Activated CD8-positive, alpha-beta T cell treated with anti-CD3 and anti-CD28 coated beads for 36 hours (primary cell): Measurements from ENCODE around the gene OR2L13. TPM values are rescaled to one million over a fixed set of nuclear protein-coding genes. Genes with fewer than 3 reads are reported as not detected.

Experiments used
- ATAC-seq: fragments of 200-7000 bp; cut with Tn5 transposase; one replicate; pipeline ENCODE4 v1.10.0; 2021; ENCODE audit warnings: mild to moderate bottlenecking, moderate library complexity
- CTCF ChIA-PET: fragments of 350-600 bp; sonication (Branson Sonifier 250); formaldehyde crosslinking; loops from one replicate; lab custom pipeline; 2021; ENCODE audit warnings: antibody characterized with exemption; lab: Charles Lee
- POLR2A ChIA-PET: fragments of 350-600 bp; sonication (Branson Sonifier 250); formaldehyde crosslinking; loops from one replicate; lab custom pipeline; 2021; ENCODE audit warnings: antibody characterized with exemption; lab: Charles Lee
- DNase-seq: peaks from one replicate; pipeline ENCODE4 v3.0.0-alpha.2; 2020
- H3K27ac Mint-ChIP-seq: one replicate; pipeline ENCODE4 v1.8.0; 2021; ENCODE audit warnings: mild to moderate bottlenecking, mixed read lengths
- H3K27me3 Mint-ChIP-seq: one replicate; pipeline ENCODE4 v1.8.0; 2021; ENCODE audit warnings: mixed read lengths
- H3K36me3 Mint-ChIP-seq: one replicate; pipeline ENCODE4 v1.8.0; 2021; ENCODE audit warnings: low read depth, mixed read lengths
- H3K4me1 Mint-ChIP-seq: one replicate; pipeline ENCODE4 v1.8.0; 2021; ENCODE audit warnings: low read depth, mixed read lengths
- H3K4me3 Mint-ChIP-seq: one replicate; pipeline ENCODE4 v1.8.0; 2021; ENCODE audit warnings: mild to moderate bottlenecking, moderate library complexity, mixed read lengths
- H3K9me3 Mint-ChIP-seq: one replicate; pipeline ENCODE4 v1.8.0; 2021; ENCODE audit warnings: mixed read lengths
- CTCF ChIP-seq: fragments of 200-600 bp; IDR thresholded peaks from one replicate; pipeline ENCODE4 v1.8.0; 2022; ENCODE audit warnings: antibody characterized with exemption, mild to moderate bottlenecking
- intact Hi-C: fragments of 100-400 bp; cut with micrococcal nuclease; formaldehyde crosslinking; loops from one replicate; pipeline ENCODE4 v1.10.0; 2022
- total RNA-seq, 2 experiments: library from RNA; stranded (reverse); gene quantifications; one replicate each; pipeline ENCODE4 v1.2.3, GENCODE V29; 2021

Gene OR2L13
- total RNA-seq, 2 experiments from 2014 or later, result not detected

GRCh38 chr1:248143311-248143710 is 48.3 kb downstream of the OR2L13 start:
- CTCF ChIA-PET, result no interaction called here
- TF ChIP-seq CTCF, result no peak
- H3K4me3 Mint-ChIP-seq, result no peak overlapping the region
- no peaks in the 10 kb centered on the region for H3K4me1 Mint-ChIP-seq
- intact Hi-C loops, result no loop called here
- ATAC-seq (no peak), DNase-seq (no peak)
- no peaks in the 10 kb centered on the region for H3K36me3 Mint-ChIP-seq
- no peak overlapping the region for H3K27ac Mint-ChIP-seq
- no peaks in the 10 kb centered on the region for H3K27me3 Mint-ChIP-seq
- peaks cover 8% of the 10 kb centered on the region for H3K9me3 Mint-ChIP-seq
- POLR2A ChIA-PET, result no interaction called here

- no peak for ATAC-seq
- POLR2A ChIA-PET, result no interaction called here
- Mint-ChIP-seq H3K27ac (no peak within 1 kb of the TSS), H3K36me3 (no peaks in the 10 kb centered on the region), H3K9me3 (peaks cover 12% of the 10 kb centered on the region), H3K4me1 (no peaks in the 10 kb centered on the region), H3K27me3 (no peaks in the 10 kb centered on the region), H3K4me3 (no peak within 1 kb of the TSS)
- CTCF ChIA-PET, result no interaction called here
- no peak for TF ChIP-seq CTCF
- intact Hi-C loops, result no loop called here
- DNase-seq, result no peak
These were observed 49.7 kb downstream of the OR2L13 start, which contains the start of gene OR2M5 for GRCh38 chr1:248144513-248145198. Gene OR2M5 (plus strand): TSS chr1:248145148. CDS start chr1:248145148, 0 bp downstream.

Other genes starting within 250 kb of the OR2L13 start
- gene TRIM58, start 238.0 kb upstream of the OR2L13 start, total RNA-seq, result under 1 TPM in 1 of 2 experiments, not detected in 1; 0.11 TPM
- gene OR2W3, start 199.6 kb upstream of the OR2L13 start, total RNA-seq, result not detected
- gene OR2T8, start 174.9 kb upstream of the OR2L13 start, total RNA-seq, result not detected
- gene OR2AJ1, start 170.3 kb upstream of the OR2L13 start, total RNA-seq, result not detected
- under 1 TPM; 0.29 to 0.34 TPM for gene OR2L8, start 146.3 kb upstream of the OR2L13 start, total RNA-seq
- gene OR2AK2, start 130.0 kb upstream of the OR2L13 start, total RNA-seq, result not detected
- gene OR2L5, start 81.5 kb upstream of the OR2L13 start, total RNA-seq, result not detected
- under 1 TPM in 1 of 2 experiments, not detected in 1; 0.07 TPM for gene OR2L2, start 65.1 kb upstream of the OR2L13 start, total RNA-seq
- gene OR2L3, start 48.3 kb upstream of the OR2L13 start, total RNA-seq, result not detected
- not detected for gene OR2M5, start 50.0 kb downstream of the OR2L13 start, total RNA-seq
- gene OR2M2, start 79.6 kb downstream of the OR2L13 start, total RNA-seq, result not detected
- gene OR2M3, start 102.1 kb downstream of the OR2L13 start, total RNA-seq, result not detected
- gene OR2M4, start 136.2 kb downstream of the OR2L13 start, total RNA-seq, result not detected
- gene OR2T33, start 182.8 kb downstream of the OR2L13 start, total RNA-seq, result not detected
- gene OR2T12, start 208.2 kb downstream of the OR2L13 start, total RNA-seq, result not detected
- gene OR2M7, start 229.4 kb downstream of the OR2L13 start, total RNA-seq, result not detected